ENCODE results near the gene UNC13D. TPM values are rescaled to one million over a fixed set of nuclear protein-coding genes. Genes with fewer than 3 reads are reported as not detected.
"Not testable (repeated sequence)": the region's sequence is repeated elsewhere in the genome, so short reads cannot be mapped to it uniquely, and the experiment has no call there.

Gene UNC13D
- total RNA-seq, 1 experiment from 2014 or later: not detected

GRCh38 chr17:75806822-75807500, 37.2 kb downstream of the UNC13D start:
- no peak for DNase-seq (ENCODE audit: low read depth)

- no peak for DNase-seq (ENCODE audit: low read depth)
Measured at GRCh38 chr17:75803883-75804282, 40.3 kb downstream of the UNC13D start.

- DNase-seq (ENCODE audit: low read depth): no peak
Measured at GRCh38 chr17:75799402-75799801, 44.8 kb downstream of the UNC13D start.

- DNase-seq (ENCODE audit: low read depth): no peak
Measured at GRCh38 chr17:75795820-75796607, 48.2 kb downstream of the UNC13D start.

GRCh38 chr17:75793460-75793859, 50.7 kb downstream of the UNC13D start:
- DNase-seq (ENCODE audit: low read depth): no peak

- no peak for DNase-seq (ENCODE audit: low read depth)
Measured at GRCh38 chr17:75791254-75791653, 53.0 kb downstream of the UNC13D start.

- peak; percentile 85 for DNase-seq (ENCODE audit: low read depth)
Measured at GRCh38 chr17:75785016-75785890, 59.0 kb downstream of the UNC13D start.

GRCh38 chr17:75784473-75785015, 59.7 kb downstream of the UNC13D start, which contains the start of gene UNK:
Gene UNK (plus strand): TSS chr17:75784806. CDS start chr17:75784881, 75 bp downstream.
- peak; percentile 99 for DNase-seq (ENCODE audit: low read depth)

GRCh38 chr17:75783803-75784472, 60.3 kb downstream of the UNC13D start:
- DNase-seq (ENCODE audit: low read depth): no peak

GRCh38 chr17:75783069-75783783, 61.0 kb downstream of the UNC13D start:
- DNase-seq (ENCODE audit: low read depth): peak; percentile 55

GRCh38 chr17:75779987-75780889, 64.0 kb downstream of the UNC13D start:
- DNase-seq (ENCODE audit: low read depth): no peak

- DNase-seq (ENCODE audit: low read depth): peak; percentile 99
Measured at GRCh38 chr17:75779250-75779986, 64.8 kb downstream of the UNC13D start.

- no peak for DNase-seq (ENCODE audit: low read depth)
Measured at GRCh38 chr17:75778861-75779249, 65.3 kb downstream of the UNC13D start.

GRCh38 chr17:75778066-75778860, 65.9 kb downstream of the UNC13D start:
- DNase-seq (ENCODE audit: low read depth): not testable (repeated sequence)

GRCh38 chr17:75777296-75777922, 66.8 kb downstream of the UNC13D start:
- no peak for DNase-seq (ENCODE audit: low read depth)

All from RPMI7951 (cell line).